Activated CD8-positive, alpha-beta memory T cell treated with anti-CD3 and anti-CD28 coated beads, Interleukin-2, amount 10 ng/mL, durations not matched to agents 7 days and 5 days (primary cell): Measurements from ENCODE around the gene TRPC4. TPM values are rescaled to one million over a fixed set of nuclear protein-coding genes. Genes with fewer than 3 reads are reported as not detected.

ENCODE experiments used
- ATAC-seq: fragments of 150-1000 bp; cut with Tn5 transposase; one replicate; pipeline ENCODE4 v1.10.0; 2021; ENCODE audit warnings: moderate library complexity
- CTCF ChIA-PET: fragments of 350-600 bp; sonication (Branson Sonifier 250); formaldehyde crosslinking; loops from one replicate; lab custom pipeline; 2021; ENCODE audit warnings: antibody characterized with exemption; lab: Charles Lee
- DNase-seq: peaks from one replicate; pipeline ENCODE4 v3.0.0-alpha.2; 2020
- H3K27ac Mint-ChIP-seq: one replicate; pipeline ENCODE4 v1.8.0; 2021; ENCODE audit warnings: mild to moderate bottlenecking, mixed read lengths
- H3K27me3 Mint-ChIP-seq: one replicate; pipeline ENCODE4 v1.8.0; 2021; ENCODE audit warnings: mixed read lengths
- H3K36me3 Mint-ChIP-seq: one replicate; pipeline ENCODE4 v1.8.0; 2021; ENCODE audit warnings: mild to moderate bottlenecking, mixed read lengths
- H3K4me1 Mint-ChIP-seq: one replicate; pipeline ENCODE4 v1.8.0; 2021; ENCODE audit warnings: mixed read lengths
- H3K4me3 Mint-ChIP-seq: one replicate; pipeline ENCODE4 v1.8.0; 2021; ENCODE audit warnings: mild to moderate bottlenecking, moderate library complexity, mixed read lengths
- H3K9me3 Mint-ChIP-seq: one replicate; pipeline ENCODE4 v1.8.0; 2022; ENCODE audit warnings: low read depth, mixed read lengths
- total RNA-seq, 2 experiments: library from RNA; stranded (reverse); gene quantifications; one replicate each; pipeline ENCODE4 v1.2.3, GENCODE V29; 2021

The TRPC4 gene
- total RNA-seq, 2 experiments from 2014 or later, result not detected

DNA sequence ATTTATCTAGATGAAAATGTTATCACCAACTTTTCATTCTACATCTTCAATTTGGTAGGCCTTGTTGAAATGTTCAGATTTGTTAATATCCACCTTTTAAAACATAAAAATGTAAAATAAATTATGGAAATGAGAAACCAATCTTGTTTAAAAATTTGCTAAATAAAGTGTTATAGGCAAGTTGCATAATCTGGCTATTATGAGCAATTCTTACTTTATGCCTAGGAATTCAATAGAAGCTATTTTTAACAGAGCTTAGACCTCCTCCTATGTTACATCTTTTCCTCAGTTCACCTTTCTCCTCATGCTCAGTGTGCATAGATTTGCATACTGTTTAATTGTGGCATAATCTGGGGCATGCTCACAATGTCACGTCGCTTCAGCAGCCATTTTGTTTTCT is 183.1 kb downstream of the TRPC4 start:
- CTCF ChIA-PET, result no interaction called here
- H3K27me3 Mint-ChIP-seq, result no peaks in the 10 kb centered on the region
- no peak for ATAC-seq

DNA sequence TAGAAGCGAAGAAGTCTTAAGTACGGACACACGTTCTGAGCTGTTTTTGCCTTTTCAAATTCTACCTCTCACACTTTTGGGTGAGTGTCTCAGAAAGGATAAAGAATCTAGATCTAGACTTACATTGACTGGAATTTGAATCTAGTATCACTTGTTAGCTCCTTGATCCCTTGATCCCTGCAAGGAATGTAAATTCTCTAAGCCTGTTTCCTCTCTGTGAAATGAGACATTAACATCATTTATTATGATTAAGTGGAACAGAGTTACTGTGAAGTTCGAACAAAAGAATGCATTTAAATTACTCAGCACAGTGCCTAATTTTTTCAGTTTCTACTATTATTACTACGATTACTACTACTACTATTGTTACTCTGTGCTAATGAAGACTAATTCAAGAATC is 184.4 kb downstream of the TRPC4 start:
- no peak for ATAC-seq
- peaks cover 4% of the 10 kb centered on the region for H3K9me3 Mint-ChIP-seq
- DNase-seq, result no peak
- H3K27me3 Mint-ChIP-seq, result no peaks in the 10 kb centered on the region
- CTCF ChIA-PET, result no interaction called here
- no peaks in the 10 kb centered on the region for H3K4me1 Mint-ChIP-seq
- H3K36me3 Mint-ChIP-seq, result no peaks in the 10 kb centered on the region
- no peak overlapping the region for H3K4me3 Mint-ChIP-seq
- no peak overlapping the region for H3K27ac Mint-ChIP-seq

More for the DNA sequence above, 183.1 kb downstream of the TRPC4 start:
- no peak for DNase-seq
- peaks cover 4% of the 10 kb centered on the region for H3K9me3 Mint-ChIP-seq
- H3K27ac Mint-ChIP-seq, result no peak overlapping the region
- no peaks in the 10 kb centered on the region for H3K36me3 Mint-ChIP-seq
- no peak overlapping the region for H3K4me3 Mint-ChIP-seq
- H3K4me1 Mint-ChIP-seq, result no peaks in the 10 kb centered on the region

DNA sequence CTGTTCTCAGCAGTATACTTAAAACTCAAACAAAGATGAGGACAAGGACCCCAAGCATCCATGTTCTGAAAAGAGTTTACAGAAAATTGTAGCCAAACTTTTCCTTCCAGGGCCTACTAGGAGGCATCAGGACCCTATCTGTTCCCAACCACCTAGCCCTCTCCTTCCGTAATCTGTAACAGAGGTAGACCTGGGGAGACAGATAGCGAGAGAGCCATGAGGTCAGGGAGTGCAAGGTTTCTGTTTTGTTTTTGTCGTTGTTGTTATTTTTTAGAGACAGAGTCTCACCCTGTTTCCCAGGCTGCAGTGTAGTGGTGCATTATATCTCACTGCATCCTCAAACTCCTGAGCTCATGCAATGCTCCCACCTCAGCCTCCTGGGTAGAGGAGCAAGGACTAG is 187.1 kb downstream of the TRPC4 start:
- Mint-ChIP-seq H3K9me3 (peaks cover 2% of the 10 kb centered on the region), H3K27me3 (no peaks in the 10 kb centered on the region), H3K27ac (no peak overlapping the region), H3K4me1 (no peaks in the 10 kb centered on the region), H3K36me3 (no peaks in the 10 kb centered on the region), H3K4me3 (no peak overlapping the region)
- CTCF ChIA-PET, result no interaction called here
- no peak for ATAC-seq
- no peak for DNase-seq

DNA sequence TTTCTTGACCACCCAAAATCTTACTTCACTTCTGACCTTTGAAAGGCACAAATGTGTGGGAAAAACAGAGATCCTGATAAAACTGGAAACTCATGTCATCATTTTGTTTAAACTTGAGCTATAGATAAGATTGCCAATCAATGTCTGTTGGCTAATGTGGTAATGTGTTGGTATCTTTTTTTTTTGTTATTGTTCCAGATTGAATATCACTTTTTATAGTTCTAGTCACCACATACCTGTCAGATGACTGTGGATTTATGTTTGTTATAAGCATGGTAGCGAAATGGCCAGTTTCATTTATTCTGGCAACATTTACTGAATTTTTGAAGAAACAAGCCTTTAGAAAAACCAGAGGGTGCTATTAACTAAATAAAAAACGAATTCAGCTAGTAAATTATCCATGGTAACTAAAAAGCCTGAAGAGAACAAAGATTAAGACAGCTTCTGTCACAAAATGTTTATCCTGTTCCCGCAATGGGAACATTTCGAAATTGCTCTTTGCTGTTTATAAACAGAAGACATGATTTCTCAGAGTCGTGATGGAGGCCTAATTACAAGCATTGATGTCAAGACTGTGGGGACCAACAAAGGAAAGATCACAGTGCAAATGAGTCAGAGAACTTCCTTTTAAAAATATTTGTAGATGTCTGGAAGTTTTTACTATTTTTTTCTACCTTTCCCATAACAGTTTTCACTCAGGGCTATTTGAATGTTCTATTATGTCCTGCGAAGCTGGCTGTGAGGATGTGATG is 188.1 kb downstream of the TRPC4 start:
- CTCF ChIA-PET, result no interaction called here
- no peaks in the 10 kb centered on the region for H3K27me3 Mint-ChIP-seq

DNA sequence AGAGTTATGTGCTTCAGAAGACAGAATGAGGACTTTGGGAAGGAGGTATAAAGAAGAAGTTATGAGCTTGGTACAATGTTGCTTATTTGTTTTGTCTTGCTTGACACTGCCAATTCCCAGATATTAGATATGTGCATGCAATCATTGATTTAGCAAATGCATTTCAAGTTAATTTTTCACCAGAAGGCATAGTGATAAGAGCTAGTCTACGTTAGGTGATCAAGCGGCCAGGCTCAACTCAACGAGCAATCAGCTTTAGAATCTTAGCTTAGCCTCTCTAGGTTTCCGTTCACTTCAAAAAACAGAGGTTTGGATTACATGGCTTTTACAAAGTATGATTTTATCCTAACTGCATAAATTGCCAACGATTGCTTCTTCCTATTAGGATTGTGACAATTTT is 189.4 kb downstream of the TRPC4 start:
- DNase-seq, result no peak
- CTCF ChIA-PET, result no interaction called here
- Mint-ChIP-seq H3K4me3 (no peak overlapping the region), H3K27ac (no peak overlapping the region), H3K27me3 (no peaks in the 10 kb centered on the region), H3K9me3 (peaks cover 2% of the 10 kb centered on the region), H3K4me1 (no peaks in the 10 kb centered on the region), H3K36me3 (no peaks in the 10 kb centered on the region)
- ATAC-seq, result no peak

More for the DNA sequence above, 188.1 kb downstream of the TRPC4 start:
- Mint-ChIP-seq H3K9me3 (no peaks in the 10 kb centered on the region), H3K4me3 (no peak overlapping the region), H3K36me3 (no peaks in the 10 kb centered on the region), H3K4me1 (no peaks in the 10 kb centered on the region), H3K27ac (no peak overlapping the region)
- ATAC-seq, result no peak
- DNase-seq, result no peak

DNA sequence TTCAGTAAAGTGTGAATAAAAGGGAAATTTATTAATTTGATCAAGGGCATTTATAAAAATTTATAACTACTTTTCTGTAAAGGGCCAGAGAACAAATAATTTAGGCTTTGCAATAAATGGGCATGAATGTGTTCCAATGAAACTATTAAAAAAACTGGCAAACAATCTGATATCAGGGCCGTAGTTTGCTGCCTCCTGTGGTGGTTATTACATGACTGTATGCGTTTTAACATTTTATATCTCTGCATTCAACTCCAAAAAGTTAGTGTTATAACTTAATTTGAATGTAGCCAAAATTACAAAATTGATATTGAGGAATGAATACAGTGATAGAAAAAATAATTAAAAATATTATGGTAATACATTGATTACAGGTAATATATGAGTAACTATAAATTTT is 190.5 kb downstream of the TRPC4 start:
- CTCF ChIA-PET, result no interaction called here
- Mint-ChIP-seq H3K27ac (no peak overlapping the region), H3K4me1 (no peaks in the 10 kb centered on the region), H3K27me3 (no peaks in the 10 kb centered on the region), H3K36me3 (no peaks in the 10 kb centered on the region), H3K4me3 (no peak overlapping the region), H3K9me3 (peaks cover 2% of the 10 kb centered on the region)
- no peak for ATAC-seq
- no peak for DNase-seq

DNA sequence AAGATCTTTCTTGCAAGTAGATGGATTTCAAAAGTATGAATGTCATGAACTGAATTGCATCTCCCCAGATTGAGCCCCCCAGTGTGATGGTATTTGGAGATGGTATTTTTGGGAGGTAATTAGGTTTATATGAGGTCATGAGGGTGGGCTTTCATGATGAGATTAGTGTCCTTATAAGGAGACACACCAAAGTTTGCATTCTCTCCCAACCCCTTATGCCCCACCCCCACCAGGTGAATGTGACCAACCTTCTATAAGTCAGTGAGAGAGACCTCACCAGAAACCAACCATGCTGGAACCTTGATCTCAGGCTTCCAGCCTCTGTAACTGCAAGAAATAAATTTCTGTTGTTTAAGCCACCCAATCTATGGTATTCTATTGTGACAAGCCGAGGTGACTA is 199.7 kb downstream of the TRPC4 start:
- CTCF ChIA-PET, result no interaction called here
- Mint-ChIP-seq H3K27ac (no peak overlapping the region), H3K4me3 (no peak overlapping the region), H3K4me1 (no peaks in the 10 kb centered on the region), H3K36me3 (no peaks in the 10 kb centered on the region), H3K9me3 (no peaks in the 10 kb centered on the region), H3K27me3 (no peaks in the 10 kb centered on the region)
- no peak for ATAC-seq
- DNase-seq, result no peak

DNA sequence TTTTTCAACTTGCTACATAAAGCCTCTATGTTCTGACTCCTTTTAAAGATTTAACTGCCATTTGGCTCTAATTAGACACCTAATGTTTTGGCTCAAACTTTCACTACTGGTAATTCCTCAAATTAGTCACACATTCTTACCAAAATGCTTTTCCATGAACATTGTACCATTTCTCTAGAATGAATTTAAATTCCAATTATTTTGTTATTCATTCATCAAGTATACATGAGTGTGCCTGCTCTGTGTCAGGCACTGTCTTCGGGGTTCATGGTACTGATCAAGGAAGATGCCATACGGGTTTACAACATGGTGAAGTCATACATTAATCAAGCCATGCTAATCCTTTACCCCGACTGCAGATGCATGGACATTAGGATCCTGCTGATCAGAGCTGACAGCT is 201.9 kb downstream of the TRPC4 start:
- Mint-ChIP-seq H3K36me3 (no peaks in the 10 kb centered on the region), H3K27me3 (no peaks in the 10 kb centered on the region), H3K27ac (no peak overlapping the region), H3K9me3 (peaks cover 4% of the 10 kb centered on the region), H3K4me1 (no peaks in the 10 kb centered on the region), H3K4me3 (no peak overlapping the region)
- no peak for DNase-seq
- CTCF ChIA-PET, result no interaction called here
- no peak for ATAC-seq

DNA sequence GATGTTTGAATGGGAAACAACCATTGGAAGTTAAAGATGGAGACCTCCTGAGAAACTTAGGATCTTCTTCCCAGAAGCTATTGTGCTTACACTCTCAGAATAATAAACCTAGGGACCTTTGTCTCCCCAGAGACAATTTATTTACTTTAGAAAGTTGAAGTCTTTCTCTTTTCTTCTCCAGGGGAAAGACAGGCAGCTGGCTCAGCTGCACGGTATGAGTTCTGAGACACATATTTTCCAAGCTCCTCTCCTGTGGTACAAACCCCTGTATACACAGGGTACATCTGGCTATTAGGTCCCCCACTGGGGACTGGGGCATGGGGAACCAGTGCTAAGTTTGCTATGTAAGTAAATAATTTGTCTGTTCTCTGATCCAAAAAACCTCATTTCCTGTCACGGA is 203.5 kb downstream of the TRPC4 start:
- ATAC-seq (no peak), DNase-seq (no peak)
- Mint-ChIP-seq H3K27ac (no peak overlapping the region), H3K4me3 (no peak overlapping the region), H3K4me1 (no peaks in the 10 kb centered on the region), H3K9me3 (peaks cover 4% of the 10 kb centered on the region), H3K27me3 (no peaks in the 10 kb centered on the region), H3K36me3 (no peaks in the 10 kb centered on the region)
- CTCF ChIA-PET, result no interaction called here

DNA sequence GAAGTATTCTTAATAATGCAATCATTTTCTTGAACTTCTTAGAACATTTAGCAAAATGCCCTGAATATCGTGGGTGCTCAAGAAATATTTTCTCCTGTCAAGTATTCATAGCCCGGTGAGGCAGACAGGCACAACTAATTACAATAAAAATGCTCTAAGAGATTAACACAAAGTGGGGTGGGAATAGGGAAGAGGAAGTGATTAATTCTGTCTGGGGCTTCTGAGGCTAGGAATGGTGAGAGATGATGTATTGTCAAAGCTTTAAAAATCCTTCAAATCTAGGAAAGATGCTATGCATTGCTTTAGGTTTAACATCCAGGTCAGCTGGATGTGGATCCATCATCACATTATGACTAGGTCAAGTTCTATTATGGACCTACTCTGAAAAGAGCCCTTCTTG is 204.2 kb downstream of the TRPC4 start:
- no peak overlapping the region for H3K4me3 Mint-ChIP-seq
- DNase-seq, result no peak
- ATAC-seq, result no peak
- H3K27ac Mint-ChIP-seq, result no peak overlapping the region
- H3K4me1 Mint-ChIP-seq, result no peaks in the 10 kb centered on the region
- peaks cover 4% of the 10 kb centered on the region for H3K9me3 Mint-ChIP-seq
- CTCF ChIA-PET, result no interaction called here
- no peaks in the 10 kb centered on the region for H3K36me3 Mint-ChIP-seq
- H3K27me3 Mint-ChIP-seq, result no peaks in the 10 kb centered on the region

DNA sequence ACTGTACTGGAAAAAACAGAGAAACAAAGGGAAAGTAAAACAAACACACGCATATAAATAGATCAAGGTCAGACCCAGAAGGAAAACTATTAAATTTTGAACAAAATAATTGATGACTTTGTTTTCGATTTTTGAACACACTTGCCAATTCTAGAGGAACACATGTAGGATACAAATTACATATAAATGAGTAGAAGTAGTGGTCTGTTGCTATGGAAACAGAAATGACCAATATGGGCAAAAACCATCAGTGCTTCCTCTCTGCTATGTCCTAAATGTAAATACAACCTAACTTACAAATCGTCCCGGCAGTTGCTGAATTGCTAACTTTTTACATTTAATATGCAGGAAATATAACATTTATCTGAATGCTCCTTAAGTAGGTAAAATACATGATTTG is 205.8 kb downstream of the TRPC4 start:
- ATAC-seq (no peak), DNase-seq (no peak)
- CTCF ChIA-PET, result no interaction called here
- no peak overlapping the region for H3K27ac Mint-ChIP-seq
- no peaks in the 10 kb centered on the region for H3K36me3 Mint-ChIP-seq
- no peak overlapping the region for H3K4me3 Mint-ChIP-seq
- peaks cover 4% of the 10 kb centered on the region for H3K9me3 Mint-ChIP-seq
- no peaks in the 10 kb centered on the region for H3K4me1 Mint-ChIP-seq
- no peaks in the 10 kb centered on the region for H3K27me3 Mint-ChIP-seq

DNA sequence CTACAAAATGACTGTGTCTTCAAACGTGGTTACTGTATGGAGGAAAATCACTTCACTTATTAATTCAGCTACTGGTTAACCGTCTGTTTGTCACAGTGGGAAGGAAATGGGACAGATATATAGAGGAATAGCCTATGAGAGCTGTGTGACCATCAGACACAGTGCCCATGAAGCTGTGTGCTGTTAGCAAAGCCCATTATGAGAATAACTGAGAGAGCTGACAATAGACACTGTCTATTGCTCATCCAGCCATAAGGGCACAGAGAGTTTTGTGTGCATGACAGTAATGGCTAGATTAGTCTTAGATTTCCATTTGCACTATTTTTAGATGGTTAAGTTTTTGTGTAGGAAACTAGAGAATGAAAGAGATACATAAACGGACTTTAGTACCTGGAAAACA is 206.9 kb downstream of the TRPC4 start:
- DNase-seq (no peak), ATAC-seq (no peak)
- peaks cover 4% of the 10 kb centered on the region for H3K9me3 Mint-ChIP-seq
- CTCF ChIA-PET, result interaction anchor here (0.7 kb wide), 1 partner anchor 31 kb away, joined by 3 read pairs; no protein-coding TSS in a partner anchor
- no peaks in the 10 kb centered on the region for H3K4me1 Mint-ChIP-seq
- no peaks in the 10 kb centered on the region for H3K27me3 Mint-ChIP-seq
- H3K4me3 Mint-ChIP-seq, result no peak overlapping the region
- H3K36me3 Mint-ChIP-seq, result no peaks in the 10 kb centered on the region
- H3K27ac Mint-ChIP-seq, result no peak overlapping the region

DNA sequence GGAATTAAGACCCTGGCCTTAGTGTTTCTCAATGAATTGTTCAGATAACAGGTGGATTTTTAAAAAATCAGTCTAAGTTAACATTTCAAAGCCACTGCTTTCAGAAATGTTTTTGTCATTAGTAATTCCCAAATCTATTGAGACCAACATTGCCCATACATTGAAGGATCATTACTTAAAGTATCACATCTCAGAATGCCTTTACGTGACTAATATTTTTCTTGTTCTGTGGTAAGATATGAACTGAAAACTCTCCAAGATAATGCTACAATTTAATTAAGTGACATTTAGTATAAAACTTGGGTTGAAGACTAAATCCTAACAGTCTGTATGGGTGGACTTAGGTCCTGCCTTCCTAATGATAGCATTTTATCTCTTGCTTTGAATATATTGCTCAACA is 211.6 kb downstream of the TRPC4 start:
- Mint-ChIP-seq H3K27ac (no peak overlapping the region), H3K36me3 (no peaks in the 10 kb centered on the region), H3K27me3 (no peaks in the 10 kb centered on the region), H3K4me1 (no peaks in the 10 kb centered on the region), H3K4me3 (no peak overlapping the region), H3K9me3 (peaks cover 2% of the 10 kb centered on the region)
- no peak for ATAC-seq
- CTCF ChIA-PET, result no interaction called here
- no peak for DNase-seq

DNA sequence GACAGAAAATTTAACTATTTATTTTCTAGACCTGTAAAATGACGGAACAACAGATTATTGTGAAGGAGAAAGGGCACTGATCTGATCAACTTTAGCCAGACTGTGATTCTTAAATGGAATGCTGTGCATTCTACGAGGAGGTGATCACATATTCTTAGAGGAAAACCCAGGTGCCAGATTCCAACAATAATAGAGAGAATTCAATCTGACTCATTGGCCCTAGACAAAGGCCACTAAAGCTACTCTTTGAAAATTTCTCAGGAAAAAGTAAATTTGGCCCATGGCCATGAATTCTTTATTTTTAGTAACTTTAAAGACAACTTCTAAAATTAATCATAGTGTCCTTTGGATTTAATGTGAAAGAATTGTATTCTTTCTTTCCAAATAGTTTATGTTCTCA is 212.4 kb downstream of the TRPC4 start:
- peaks cover 2% of the 10 kb centered on the region for H3K9me3 Mint-ChIP-seq
- ATAC-seq (no peak), DNase-seq (no peak)
- no peaks in the 10 kb centered on the region for H3K27me3 Mint-ChIP-seq
- H3K27ac Mint-ChIP-seq, result no peak overlapping the region
- no peaks in the 10 kb centered on the region for H3K4me1 Mint-ChIP-seq
- CTCF ChIA-PET, result no interaction called here
- H3K4me3 Mint-ChIP-seq, result no peak overlapping the region
- H3K36me3 Mint-ChIP-seq, result no peaks in the 10 kb centered on the region
